ENCODE measurements around the gene NTNG2. TPM values are rescaled to one million over a fixed set of nuclear protein-coding genes. Genes with fewer than 3 reads are reported as not detected.

Gene NTNG2
- polyA plus RNA-seq, 6 donors from 2014 or later = 0.35 to 4.0 (median 1.4) TPM

DNA sequence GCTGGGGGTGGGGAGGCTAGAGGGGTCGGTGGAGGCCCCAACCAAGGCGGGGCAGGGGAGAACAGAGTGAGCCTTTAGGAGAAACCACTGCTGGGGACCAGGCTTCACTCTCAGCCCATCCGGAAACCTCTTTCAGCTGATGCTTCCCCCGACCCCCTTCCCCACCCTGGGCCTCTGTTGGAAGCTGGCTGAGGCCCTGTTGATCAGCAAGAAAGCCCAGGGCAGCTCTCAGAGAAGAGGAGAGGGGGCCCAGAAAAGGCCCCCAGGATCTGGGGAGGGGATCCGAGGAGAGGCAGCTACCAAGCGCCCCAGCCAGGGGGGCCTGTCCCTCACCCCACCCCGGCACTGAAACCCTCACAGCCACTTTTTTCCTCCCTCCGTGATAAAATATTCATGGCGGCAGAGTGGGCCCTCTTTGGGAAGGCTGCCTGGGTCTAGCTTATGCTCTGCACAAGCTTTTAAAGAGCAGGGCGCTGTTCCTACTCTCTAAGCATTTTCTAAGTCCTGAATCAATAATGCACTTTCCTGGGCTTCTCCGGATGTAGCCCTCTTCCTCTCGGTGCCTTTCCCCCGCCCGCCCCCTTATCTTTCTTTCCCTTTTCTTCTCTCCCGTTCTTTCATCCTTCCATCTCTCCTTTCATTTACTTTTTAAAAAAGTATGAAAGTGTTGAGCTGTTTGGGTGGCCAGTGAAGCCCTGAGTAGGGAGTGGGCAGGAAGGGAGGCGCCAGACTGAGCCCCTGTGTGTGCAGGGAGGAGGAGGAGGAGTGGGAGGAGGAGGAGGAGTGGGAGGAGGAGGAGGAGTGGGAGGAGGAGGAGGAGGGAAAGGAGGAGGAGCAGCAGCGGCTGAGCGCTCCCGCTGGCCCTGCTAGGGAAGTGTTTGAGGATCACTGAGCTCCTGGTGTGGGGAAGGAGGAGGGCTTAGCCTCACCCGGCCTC, 23.5 kb downstream of the NTNG2 start:
- Mint-ChIP-seq H3K4me1 (peaks cover 5 to 8% (median 8%) of the 10 kb centered on the region in 3 donors), H3K9me3 (peaks cover 0 to 2% (median 0%) of the 10 kb centered on the region in 7 donors), H3K27ac (peak overlapping the region in 1 of 6 donors; percentile 75), H3K27me3 (peaks cover 21 to 68% (median 47%) of the 10 kb centered on the region in 3 donors), H3K36me3 (no peaks in the 10 kb centered on the region), H3K4me3 (no peak overlapping the region)
- DNase-seq (no peak), ATAC-seq (ENCODE audit: low read depth in 2 of 2) (no peak)

DNA sequence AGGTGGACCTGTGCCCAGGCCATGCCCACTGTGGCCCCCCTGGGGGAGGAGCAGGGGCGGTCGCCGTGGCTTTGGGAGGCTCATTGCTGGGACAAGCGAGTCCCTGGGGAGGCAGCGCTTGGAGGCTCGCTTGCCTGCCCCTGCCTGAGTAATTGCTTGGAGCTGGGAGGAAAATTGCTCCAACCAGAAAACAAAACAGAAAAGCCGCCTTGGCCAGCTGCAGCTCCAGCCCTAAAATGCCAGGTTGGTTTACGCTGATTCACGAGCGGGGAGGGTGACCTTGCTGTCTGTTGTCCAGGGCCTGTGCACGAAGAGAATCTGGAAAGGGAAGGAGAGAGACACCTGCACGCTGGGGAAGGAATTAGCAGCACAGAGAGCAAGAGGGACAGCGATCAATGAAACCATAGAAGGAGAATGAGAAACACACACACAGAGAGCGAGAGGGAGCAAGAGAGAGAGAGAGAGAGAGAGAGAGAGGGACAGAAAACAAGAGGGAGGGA, 25.3 kb downstream of the NTNG2 start:
- H3K9me3 Mint-ChIP-seq = peaks cover 0 to 2% (median 0%) of the 10 kb centered on the region in 7 donors
- H3K4me3 Mint-ChIP-seq = no peak overlapping the region
- no peaks in the 10 kb centered on the region for H3K36me3 Mint-ChIP-seq
- DNase-seq = no peak
- H3K27me3 Mint-ChIP-seq = peaks cover 10 to 58% (median 49%) of the 10 kb centered on the region in 3 donors
- H3K4me1 Mint-ChIP-seq = peaks cover 5 to 8% (median 8%) of the 10 kb centered on the region in 3 donors
- H3K27ac Mint-ChIP-seq = no peak overlapping the region
- no peak for ATAC-seq (ENCODE audit: low read depth in 2 of 2)

DNA sequence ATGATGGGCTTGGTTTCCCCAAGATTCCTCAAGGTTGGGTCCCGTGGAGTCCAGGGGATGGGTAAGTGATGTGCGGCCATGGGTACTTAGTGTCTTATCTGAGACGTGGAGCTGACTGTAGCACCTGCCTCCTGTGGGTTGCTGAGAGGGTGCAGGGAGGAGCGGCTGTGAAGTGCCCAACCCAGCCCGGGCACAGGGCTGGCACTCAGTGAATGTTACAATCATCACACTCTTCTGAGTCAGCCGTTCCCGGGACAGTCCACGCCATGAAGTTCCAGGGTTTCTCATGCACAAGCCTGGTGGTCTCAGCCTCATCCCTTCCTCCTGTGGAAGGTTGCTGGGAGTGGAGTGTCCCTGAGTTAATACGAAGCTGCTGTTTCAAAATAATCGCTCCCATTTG, 29.1 kb downstream of the NTNG2 start:
- no peak for ATAC-seq (ENCODE audit: low read depth in 2 of 2)
- Mint-ChIP-seq H3K27ac (no peak overlapping the region), H3K27me3 (peaks cover 8 to 26% (median 24%) of the 10 kb centered on the region in 3 donors), H3K4me3 (no peak overlapping the region), H3K4me1 (no peaks in the 10 kb centered on the region), H3K9me3 (peaks cover 0 to 2% (median 0%) of the 10 kb centered on the region in 7 donors), H3K36me3 (no peaks in the 10 kb centered on the region)
- no peak for DNase-seq

DNA sequence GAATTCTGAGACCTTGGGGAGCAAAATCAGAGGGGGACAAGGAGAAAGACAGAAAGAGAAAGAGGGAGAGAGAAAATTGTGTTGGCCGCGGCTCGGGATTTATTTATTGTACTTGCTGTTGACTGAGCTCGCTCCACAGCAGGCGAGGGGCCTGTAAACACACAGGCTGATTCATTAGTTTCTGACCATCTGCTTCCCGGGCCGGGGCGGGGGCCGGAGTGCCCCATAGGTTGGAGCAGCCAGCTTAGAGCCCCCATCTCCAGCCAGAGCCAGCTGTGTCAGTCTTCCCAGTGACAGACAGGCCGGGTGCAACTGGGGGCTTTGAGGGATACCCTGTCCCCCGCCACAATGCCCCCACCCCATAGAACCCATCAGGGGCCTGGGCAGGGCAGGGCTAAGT, 30.9 kb downstream of the NTNG2 start:
- peaks cover 4 to 10% (median 9%) of the 10 kb centered on the region in 3 donors for H3K27me3 Mint-ChIP-seq
- peak overlapping the region in 1 of 6 donors; percentile 14 for H3K27ac Mint-ChIP-seq
- H3K9me3 Mint-ChIP-seq = no peaks in the 10 kb centered on the region
- no peak for ATAC-seq (ENCODE audit: low read depth in 2 of 2)
- no peak overlapping the region for H3K4me3 Mint-ChIP-seq
- H3K4me1 Mint-ChIP-seq = no peaks in the 10 kb centered on the region
- H3K36me3 Mint-ChIP-seq = no peaks in the 10 kb centered on the region
- DNase-seq = no peak

DNA sequence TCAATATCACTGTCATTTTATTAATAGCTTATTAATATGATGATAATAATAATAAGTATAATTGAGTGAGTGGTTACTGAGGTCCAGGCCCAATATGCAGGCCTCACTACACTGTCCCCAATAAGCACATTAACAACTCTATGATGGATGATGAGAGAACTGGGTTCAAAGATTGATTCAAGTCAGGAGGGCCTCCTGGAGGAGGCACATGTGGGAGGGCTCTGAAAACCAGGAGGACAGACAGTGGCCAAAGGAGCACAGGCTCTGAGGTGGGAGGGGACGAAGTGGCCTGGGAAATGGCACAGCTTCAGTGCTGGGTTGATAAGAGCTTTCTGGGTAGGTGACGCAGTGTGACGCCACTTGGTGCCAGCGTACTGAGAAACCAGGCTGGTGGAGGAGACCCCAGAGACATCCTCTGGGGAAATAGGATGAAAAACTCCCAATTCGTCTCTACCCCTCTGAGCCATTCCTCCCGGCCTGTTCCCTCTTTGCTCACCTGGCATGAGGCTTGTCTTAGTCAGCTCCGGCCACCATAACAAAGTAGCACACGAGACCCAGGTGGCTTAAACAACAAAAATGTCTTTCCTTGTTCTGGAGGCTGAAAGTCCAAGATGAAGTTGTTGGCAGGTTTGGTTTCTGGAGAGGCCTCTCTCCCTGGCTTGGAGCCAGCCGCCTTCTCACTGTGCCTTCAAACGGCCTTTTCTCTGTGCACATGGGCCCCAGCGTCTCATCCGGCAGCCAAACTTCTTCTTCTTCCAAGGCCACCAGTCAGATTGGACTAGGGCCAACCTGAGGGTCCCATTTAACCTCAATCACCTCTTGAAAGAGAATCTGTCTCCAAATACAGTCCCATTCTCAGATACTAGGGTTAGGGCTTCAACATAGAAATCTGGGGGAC, 31.6 kb downstream of the NTNG2 start:
- H3K27me3 Mint-ChIP-seq = peaks cover 4 to 9% (median 9%) of the 10 kb centered on the region in 3 donors
- ATAC-seq (ENCODE audit: low read depth in 2 of 2) = no peak
- H3K4me1 Mint-ChIP-seq = no peaks in the 10 kb centered on the region
- no peak for DNase-seq
- no peaks in the 10 kb centered on the region for H3K36me3 Mint-ChIP-seq
- no peak overlapping the region for H3K4me3 Mint-ChIP-seq
- H3K9me3 Mint-ChIP-seq = no peaks in the 10 kb centered on the region
- H3K27ac Mint-ChIP-seq = no peak overlapping the region

DNA sequence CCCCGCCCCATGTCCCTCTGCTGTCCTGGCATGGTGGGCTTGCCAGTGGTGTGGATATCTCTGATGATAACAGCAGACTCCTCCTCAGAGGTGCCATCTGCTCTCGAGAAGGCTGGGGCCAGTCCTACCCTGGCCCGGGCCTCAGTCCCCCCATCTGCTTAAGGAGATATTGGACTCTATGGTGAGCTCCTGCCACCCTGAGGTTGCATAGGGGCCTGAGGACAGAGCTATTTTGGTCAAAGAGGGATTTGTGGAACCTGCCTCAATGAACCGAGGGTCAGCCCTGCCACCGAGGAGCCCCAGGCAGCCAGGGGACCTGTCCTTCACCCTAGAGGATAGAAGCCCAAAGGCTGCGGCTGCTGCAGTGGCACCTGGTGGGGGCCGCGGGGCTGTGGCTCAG, 32.6 kb downstream of the NTNG2 start:
- peaks cover 0 to 10% of the 10 kb centered on the region in 2 donors for H3K36me3 Mint-ChIP-seq
- DNase-seq = no peak
- H3K27me3 Mint-ChIP-seq = peaks cover 12 to 17% (median 14%) of the 10 kb centered on the region in 3 donors
- ATAC-seq (ENCODE audit: low read depth in 2 of 2) = no peak
- H3K9me3 Mint-ChIP-seq = peaks cover 0 to 9% (median under 1%) of the 10 kb centered on the region in 7 donors
- H3K4me3 Mint-ChIP-seq = no peak overlapping the region
- no peak overlapping the region for H3K27ac Mint-ChIP-seq
- no peaks in the 10 kb centered on the region for H3K4me1 Mint-ChIP-seq

DNA sequence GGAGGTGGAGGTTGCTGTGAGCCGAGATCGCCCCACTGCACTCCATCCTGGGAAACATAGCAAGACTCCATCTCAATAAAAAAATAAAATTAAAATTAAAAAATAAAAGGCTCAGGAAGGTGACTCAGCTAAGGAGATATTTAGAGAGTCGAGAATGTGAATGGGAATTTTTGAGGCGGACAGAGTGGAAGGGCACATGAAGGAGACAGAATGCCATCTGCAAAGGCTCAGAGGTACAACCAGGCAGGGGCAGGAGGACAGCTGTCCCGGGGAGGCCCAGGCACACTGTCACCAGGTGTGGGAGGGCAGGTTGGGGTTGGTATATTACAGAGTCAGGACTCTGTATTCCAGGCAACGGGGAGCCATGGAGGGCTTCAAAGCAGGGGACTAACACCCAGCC, 35.5 kb downstream of the NTNG2 start:
- Mint-ChIP-seq H3K27me3 (peaks cover 22 to 38% (median 31%) of the 10 kb centered on the region in 3 donors), H3K27ac (no peak overlapping the region), H3K4me3 (no peak overlapping the region), H3K9me3 (peaks cover 0 to 11% (median 6%) of the 10 kb centered on the region in 7 donors), H3K4me1 (no peaks in the 10 kb centered on the region), H3K36me3 (peaks cover 0 to 14% of the 10 kb centered on the region in 2 donors)
- ATAC-seq (ENCODE audit: low read depth in 2 of 2) (no peak), DNase-seq (no peak)

DNA sequence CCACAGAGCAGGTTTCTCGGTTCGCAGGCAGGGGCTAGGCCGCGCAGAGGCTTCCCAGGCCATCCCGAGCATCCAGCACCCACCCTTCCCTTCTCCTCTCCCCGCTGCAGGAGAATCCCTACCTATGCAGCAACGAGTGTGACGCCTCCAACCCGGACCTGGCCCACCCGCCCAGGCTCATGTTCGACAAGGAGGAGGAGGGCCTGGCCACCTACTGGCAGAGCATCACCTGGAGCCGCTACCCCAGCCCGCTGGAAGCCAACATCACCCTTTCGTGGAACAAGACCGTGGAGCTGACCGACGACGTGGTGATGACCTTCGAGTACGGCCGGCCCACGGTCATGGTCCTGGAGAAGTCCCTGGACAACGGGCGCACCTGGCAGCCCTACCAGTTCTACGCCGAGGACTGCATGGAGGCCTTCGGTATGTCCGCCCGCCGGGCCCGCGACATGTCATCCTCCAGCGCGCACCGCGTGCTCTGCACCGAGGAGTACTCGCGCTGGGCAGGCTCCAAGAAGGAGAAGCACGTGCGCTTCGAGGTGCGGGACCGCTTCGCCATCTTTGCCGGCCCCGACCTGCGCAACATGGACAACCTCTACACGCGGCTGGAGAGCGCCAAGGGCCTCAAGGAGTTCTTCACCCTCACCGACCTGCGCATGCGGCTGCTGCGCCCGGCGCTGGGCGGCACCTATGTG, 36.1 kb downstream of the NTNG2 start:
- DNase-seq = no peak

DNA sequence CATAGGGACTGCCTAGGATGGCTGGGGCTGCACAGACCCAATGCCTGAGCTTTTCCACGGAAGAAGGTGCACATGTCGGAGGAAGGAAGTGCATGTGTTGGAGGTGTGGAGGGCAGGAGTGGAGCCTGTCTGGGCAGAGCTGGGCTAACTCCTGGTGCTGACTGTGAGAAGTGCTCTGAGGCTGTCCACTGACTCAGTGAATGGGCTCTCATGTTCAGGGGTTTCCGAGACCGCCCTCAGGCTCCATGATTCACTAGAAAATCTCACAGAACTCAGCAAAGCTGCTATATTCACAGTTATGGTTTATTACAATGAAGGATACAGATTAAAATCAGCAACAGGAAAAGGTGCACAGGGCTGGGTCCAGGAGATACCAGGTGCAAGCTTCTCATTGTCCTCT, 37.2 kb downstream of the NTNG2 start:
- ATAC-seq (ENCODE audit: low read depth in 2 of 2) (no peak), DNase-seq (no peak)
- Mint-ChIP-seq H3K4me3 (no peak overlapping the region), H3K9me3 (peaks cover 0 to 11% (median 6%) of the 10 kb centered on the region in 7 donors), H3K36me3 (peaks cover 0 to 14% of the 10 kb centered on the region in 2 donors), H3K27me3 (peaks cover 19 to 50% (median 42%) of the 10 kb centered on the region in 3 donors), H3K27ac (peak overlapping the region in 1 of 6 donors; percentile 53), H3K4me1 (no peaks in the 10 kb centered on the region)

More for the DNA sequence above, 36.1 kb downstream of the NTNG2 start:
- Mint-ChIP-seq H3K27ac (no peak overlapping the region), H3K36me3 (peaks cover 0 to 14% of the 10 kb centered on the region in 2 donors), H3K27me3 (peaks cover 22 to 45% (median 31%) of the 10 kb centered on the region in 3 donors), H3K4me1 (no peaks in the 10 kb centered on the region), H3K9me3 (peaks cover 0 to 11% (median 6%) of the 10 kb centered on the region in 7 donors), H3K4me3 (no peak overlapping the region)
- no peak for ATAC-seq (ENCODE audit: low read depth in 2 of 2)

DNA sequence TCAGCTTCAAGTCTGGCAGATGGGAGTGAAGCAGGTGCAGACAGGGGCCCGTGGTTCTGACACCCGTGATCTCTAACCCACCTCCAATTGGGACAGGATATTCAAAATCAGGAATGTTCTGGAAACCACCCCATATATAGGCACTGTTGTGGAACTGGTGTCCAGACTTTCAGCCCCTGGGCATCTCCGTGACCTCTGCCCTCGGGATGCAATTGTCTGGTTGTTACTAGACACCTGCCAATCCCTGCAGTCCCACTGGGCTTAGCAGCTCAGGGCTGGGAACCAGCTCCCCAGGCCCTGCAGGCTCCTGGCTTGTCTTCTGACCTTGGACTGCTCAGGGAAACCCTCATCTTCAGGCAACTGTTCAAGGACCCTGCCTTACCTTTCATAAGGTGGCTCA, 38.8 kb downstream of the NTNG2 start:
- Mint-ChIP-seq H3K36me3 (peaks cover 10 to 24% of the 10 kb centered on the region in 2 donors), H3K4me3 (no peak overlapping the region), H3K27me3 (peaks cover 24 to 63% (median 58%) of the 10 kb centered on the region in 3 donors), H3K4me1 (no peaks in the 10 kb centered on the region), H3K9me3 (peaks cover 6 to 24% (median 14%) of the 10 kb centered on the region in 7 donors), H3K27ac (no peak overlapping the region)
- ATAC-seq (ENCODE audit: low read depth in 2 of 2) (no peak), DNase-seq (no peak)

DNA sequence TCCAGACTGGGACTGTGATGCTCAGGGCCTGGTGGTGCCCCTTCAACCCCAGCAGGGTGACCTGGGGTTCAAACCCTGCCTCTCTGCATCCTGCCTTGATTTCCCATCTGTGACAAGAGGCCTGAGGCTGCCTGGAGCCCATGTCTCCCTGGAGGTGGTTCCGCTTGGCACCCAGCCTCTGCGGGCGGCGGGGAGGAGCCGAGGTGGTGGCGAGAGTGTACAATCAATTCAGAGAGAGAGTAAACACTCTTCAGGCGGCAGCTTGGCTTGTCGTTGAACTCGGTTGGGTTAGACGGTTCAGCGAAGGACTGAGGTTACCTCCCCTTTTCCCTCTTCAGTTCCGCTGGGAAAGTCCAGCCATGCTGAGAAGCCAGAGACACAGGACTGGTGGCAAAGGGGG, 39.3 kb downstream of the NTNG2 start:
- no peak for DNase-seq
- Mint-ChIP-seq H3K27ac (no peak overlapping the region), H3K4me1 (no peaks in the 10 kb centered on the region), H3K27me3 (peaks cover 24 to 63% (median 59%) of the 10 kb centered on the region in 3 donors), H3K9me3 (peaks cover 6 to 24% (median 14%) of the 10 kb centered on the region in 7 donors), H3K4me3 (no peak overlapping the region), H3K36me3 (peaks cover 10 to 24% of the 10 kb centered on the region in 2 donors)
- ATAC-seq (ENCODE audit: low read depth in 2 of 2) = no peak

DNA sequence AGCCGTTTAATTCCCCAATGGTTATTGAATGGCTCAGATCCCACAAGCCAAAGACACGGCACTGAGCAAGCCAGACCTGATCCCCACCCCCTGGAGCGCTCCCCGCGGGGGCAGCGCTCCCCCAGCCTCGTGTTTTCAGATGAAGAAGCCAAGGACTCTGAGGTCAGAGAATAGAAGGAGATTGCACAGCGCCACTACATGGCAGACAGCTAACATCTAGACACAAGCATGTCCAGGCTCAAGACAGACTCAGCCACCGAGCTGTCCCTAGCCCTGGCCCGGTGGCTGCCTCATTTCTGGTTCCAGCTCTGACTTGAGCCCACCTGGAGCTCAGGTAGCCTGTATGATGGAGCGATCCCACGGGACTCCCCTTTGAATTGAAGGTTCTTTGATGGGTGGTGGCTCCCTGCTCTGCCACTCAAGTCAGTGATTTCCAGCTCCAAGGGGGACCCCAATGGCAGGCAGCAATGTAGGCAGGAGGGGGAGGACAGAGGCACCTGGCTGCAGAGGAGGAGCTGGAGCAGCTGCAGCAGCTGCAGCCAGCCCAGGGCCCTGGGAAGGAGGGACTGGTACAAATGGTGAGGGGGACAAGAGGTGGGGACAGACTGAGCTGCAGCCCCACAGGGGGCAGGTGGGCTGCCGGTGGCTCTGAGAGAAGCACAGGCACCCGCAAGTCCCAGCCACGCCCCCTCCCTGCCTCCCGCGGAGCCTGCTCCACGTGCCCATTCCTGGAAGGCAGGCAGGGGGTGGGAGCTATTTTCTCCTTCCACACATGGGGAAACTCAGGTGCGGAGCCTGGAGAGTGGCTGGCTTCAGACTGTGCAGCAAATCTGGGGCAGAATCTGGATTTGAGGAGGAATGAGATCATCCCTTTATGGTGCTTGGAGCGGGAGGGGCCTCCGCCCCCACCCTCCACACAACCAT, 40.2 kb downstream of the NTNG2 start:
- Mint-ChIP-seq H3K27me3 (peaks cover 24 to 63% (median 59%) of the 10 kb centered on the region in 3 donors), H3K4me3 (no peak overlapping the region), H3K9me3 (peaks cover 6 to 24% (median 14%) of the 10 kb centered on the region in 7 donors), H3K4me1 (no peaks in the 10 kb centered on the region), H3K27ac (no peak overlapping the region), H3K36me3 (peaks cover 10 to 24% of the 10 kb centered on the region in 2 donors)
- DNase-seq = no peak
- ATAC-seq (ENCODE audit: low read depth in 2 of 2) = no peak

Data from naive B cell (primary cell).